Anterior cingulate cortex (tissue), 58 donors: ENCODE results near the gene ZMAT5.
"Not testable (repeated sequence)": the region's sequence is repeated elsewhere in the genome, so short reads cannot be mapped to it uniquely, and the experiment has no call there.

Experiments
- DNase-seq, 58 donors: peaks; one replicate each; lab custom pipeline; 2025; lab: John Stamatoyannopoulos, UW

ZMAT5 gene

DNA sequence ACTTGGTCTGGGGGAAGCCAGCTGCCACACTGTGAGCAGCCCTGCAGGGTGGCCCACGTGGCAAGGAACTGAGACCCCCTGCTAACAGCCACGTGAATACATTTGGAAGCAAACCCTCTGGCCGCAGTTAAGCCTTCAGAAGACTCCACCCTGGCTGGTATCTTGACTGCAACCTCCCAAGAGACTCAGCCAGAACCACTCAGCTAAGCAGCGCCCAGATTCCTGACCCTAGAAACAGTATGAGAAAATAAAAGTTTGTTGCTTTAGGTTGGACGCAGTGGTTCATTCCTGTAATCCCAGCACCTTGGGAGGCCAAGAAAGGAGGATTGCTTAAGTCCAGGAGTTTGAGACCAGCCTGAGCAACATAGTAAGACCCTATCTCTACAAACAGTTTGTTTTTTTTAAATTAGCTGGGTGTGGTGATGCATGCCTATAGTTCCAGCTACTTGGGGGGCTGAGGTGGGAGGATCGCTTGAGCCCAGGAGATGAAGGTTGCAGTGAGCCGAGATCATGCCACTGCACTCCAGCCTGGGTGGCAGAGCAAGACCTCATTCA lies 8.7 kb downstream of the ZMAT5 start:
- no peak for DNase-seq

- DNase-seq: no peak
These were observed 9.7 kb downstream of the ZMAT5 start for GRCh38 chr22:29757096-29757495.

GRCh38 chr22:29756341-29756740 lies 10.5 kb downstream of the ZMAT5 start:
- no peak for DNase-seq

GRCh38 chr22:29755889-29756288 lies 10.9 kb downstream of the ZMAT5 start:
- DNase-seq: no peak

DNA sequence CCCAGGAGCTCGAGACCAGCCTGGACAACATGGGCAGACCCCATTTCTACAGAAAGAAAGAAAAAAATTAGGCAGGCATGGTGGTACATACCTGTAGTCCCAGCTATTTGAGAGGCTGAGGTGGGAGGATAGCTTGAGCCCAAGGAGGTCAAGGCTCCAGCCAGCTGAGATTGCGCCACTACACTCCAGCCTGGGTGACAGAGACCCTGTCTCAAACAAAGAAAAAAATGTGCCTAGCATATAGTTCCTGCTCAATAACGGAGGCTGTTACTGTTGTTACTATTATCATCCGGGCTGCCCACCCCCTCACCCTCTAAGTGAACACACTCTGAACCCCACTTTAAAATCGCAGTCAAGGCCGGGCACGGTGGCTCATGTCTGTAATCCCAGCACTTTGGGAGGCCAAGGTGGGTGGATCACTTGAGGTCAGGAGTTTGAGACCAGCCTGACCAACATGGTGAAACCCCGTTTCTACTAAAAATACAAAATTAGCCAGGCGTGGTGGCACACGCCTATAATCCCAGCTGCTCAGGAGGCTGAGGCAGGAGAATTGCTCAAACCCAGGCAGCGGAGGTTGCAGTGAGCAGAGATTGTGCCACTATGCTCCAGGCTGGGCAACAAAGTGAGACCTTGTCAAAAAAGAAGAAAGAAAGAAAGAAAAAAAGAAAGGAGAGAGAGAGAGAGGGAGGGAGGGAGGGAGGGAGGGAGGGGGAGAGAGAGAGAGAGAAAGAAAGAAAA lies 12.0 kb downstream of the ZMAT5 start:
- not testable (repeated sequence) for DNase-seq

DNA sequence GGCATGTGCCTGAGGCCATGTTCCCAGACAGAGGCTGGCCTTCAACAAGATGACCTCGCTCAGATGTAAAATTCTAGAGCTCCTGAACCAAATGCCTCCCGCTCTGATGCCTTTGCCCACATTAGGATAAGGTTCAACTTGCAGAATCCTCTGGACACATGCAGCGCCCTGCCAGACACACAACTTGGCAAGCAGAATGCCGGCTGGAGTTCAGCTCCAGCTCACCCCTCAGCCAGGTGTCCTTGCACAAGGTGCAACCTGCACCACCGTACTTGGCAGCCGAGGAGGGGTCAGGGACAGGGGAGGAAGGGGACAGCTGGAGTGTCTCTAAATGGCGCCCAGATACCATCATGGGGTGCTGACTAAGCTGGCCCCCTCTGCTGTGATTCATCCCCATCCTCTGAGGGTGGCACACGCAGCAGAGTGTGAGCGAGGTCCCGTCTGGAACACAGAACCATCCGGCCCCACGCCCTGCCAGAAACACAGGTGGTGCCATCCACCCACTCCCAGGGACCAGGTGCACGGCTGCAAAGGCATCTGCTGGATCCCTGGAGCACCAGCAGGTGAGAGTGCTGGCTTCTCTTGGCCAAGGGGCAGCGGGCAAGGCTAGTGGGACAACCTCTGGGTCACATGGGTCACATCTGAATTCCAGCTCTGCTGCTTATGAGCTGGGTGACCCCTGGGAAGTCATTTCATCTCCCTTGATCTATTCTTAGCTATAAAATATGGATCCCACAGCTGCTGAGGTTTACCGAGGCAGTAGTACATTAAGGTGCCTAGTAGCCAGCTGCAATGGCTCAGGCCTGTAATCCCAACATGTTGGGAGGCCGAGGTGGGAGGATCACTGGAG lies 12.8 kb downstream of the ZMAT5 start:
- no peak for DNase-seq

DNA sequence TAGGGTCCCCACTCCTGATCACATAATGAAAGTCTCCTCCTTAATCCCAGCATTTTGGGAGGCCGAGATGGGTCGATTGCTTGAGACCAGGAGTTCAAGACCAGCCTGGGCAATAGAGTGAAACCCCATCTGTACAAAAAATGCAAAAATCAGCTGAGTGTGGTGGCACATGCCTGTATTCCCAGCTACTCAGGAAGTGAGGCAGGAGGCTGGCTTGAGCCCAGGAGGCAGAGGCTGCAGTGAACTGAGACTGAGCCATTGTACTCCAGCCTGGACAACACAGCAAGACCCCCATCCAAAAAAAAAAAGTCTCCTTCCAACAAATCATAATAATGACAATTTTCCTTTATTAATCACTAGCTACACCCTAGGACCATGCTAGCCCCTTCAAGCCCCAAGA lies 15.1 kb downstream of the ZMAT5 start:
- no peak for DNase-seq

DNA sequence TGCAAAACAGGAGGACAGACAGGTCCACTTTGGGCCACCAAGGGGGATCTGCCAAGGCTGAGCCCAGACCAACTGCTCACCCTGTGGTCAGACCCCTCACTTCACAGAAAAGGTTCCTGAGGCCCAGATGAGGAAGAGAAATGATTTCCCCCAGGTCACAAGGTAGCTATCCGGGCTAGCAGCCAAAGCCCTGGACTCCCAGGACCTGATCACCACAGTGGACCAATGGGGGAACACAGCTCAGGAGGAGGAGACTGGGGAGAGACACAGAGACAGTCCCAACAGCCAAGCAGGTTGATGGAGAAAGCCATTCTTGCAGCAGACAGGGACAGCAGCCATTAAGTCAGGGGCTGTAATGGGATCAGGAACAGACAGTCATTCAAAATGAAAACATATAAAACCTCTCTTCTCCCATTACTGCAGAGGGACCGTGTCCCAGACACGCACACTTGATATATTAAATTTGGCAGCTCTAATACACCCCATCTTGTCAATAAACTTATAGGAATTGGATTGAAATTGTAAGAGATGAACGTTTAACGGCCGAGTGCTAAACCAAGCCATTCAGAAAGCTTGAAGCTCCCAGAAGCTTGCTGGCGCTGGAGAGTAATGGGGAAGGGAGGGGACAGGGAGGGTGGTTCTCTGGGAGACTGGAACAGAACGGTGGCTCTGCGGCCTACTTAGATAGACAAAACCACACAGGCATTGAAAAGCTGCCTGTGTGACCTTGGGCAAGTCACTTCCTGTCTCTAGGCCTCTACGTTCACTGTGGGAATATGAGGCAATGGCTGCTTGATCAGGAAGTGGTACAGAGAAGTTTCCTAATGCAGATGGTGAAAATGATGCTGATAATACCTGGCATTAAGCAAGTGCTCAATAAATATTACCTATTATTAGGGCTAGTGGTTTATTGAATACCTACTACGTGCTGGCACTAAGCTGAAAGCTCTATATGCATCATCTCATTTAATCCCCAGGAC lies 16.0 kb downstream of the ZMAT5 start:
- no peak for DNase-seq

GRCh38 chr22:29750029-29750428 lies 16.8 kb downstream of the ZMAT5 start:
- DNase-seq: no peak

GRCh38 chr22:29748248-29748893 lies 18.4 kb downstream of the ZMAT5 start:
- no peak for DNase-seq

DNA sequence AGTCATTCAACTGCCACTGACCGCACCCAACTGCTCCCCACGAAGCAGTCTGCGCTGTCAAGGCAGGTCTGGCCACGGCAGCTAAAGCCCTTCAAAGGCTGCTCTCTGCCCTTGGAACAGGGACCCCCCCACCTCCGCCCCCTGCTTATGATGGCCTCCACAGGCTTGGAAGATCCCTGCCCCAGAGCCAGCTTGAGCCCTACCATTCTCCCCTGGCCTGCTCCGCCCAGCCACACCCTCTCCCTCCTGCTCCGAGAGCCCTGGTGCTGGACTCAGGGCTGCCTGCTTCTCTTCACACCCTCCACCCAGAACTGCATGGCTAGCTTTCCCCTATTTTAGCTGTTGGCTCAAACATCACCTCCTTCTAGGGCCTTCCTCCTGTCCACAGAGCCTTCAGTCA lies 19.0 kb downstream of the ZMAT5 start:
- no peak for DNase-seq

DNA sequence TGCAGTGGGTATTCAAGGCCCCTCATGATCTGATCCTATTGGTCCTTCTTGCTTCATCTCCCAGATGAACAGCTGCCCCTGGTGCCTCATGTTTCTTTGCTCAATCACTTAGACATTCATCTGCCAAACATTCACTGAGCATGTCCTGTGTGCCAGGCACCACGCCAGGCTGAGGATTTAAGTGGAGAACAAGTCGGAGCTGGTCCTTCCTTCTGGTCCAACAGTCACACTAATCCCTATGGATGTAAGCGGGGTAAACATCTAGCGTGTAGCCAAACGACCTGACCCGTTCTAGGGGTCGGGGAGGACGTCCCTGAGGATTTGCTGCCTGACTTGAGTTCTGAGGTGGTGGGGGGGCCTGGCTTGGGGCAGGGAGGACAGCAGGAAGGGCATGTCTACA lies 21.9 kb downstream of the ZMAT5 start:
- peak in 5 of 58 donors; percentile 9 to 30 (median 22) for DNase-seq

- DNase-seq: no peak
These were observed 24.5 kb downstream of the ZMAT5 start for GRCh38 chr22:29742326-29742725.

- no peak for DNase-seq
These were observed 24.9 kb downstream of the ZMAT5 start for GRCh38 chr22:29741926-29742325.

- DNase-seq: no peak
These were observed 26.6 kb downstream of the ZMAT5 start for GRCh38 chr22:29740216-29740615.

DNA sequence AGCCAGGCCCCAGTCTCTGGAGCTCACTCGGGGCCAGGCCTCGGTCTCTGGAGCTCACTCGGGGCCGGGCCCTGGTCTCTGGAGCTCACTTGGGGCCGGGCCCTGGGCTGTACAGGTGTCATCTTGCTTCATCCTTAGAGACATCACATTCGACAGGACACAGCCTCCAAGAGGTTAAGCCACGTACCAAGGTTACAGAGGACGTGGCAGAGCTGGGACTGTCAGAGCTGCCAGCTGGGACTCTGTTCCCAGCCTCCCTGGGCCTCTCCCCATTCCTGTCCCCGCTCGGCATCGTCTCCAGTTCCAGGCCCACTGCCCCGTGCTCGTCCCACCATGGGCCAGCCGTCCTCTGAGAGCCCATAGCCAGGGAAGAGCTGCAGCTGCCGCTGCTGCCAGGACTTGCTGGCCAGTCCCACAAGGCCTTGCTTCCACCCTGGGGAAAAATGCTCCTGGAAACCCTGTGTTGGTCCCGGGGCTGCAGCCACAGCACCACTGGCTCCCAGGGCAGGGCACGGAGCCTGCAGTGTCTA lies 27.4 kb downstream of the ZMAT5 start:
- DNase-seq: no peak

DNA sequence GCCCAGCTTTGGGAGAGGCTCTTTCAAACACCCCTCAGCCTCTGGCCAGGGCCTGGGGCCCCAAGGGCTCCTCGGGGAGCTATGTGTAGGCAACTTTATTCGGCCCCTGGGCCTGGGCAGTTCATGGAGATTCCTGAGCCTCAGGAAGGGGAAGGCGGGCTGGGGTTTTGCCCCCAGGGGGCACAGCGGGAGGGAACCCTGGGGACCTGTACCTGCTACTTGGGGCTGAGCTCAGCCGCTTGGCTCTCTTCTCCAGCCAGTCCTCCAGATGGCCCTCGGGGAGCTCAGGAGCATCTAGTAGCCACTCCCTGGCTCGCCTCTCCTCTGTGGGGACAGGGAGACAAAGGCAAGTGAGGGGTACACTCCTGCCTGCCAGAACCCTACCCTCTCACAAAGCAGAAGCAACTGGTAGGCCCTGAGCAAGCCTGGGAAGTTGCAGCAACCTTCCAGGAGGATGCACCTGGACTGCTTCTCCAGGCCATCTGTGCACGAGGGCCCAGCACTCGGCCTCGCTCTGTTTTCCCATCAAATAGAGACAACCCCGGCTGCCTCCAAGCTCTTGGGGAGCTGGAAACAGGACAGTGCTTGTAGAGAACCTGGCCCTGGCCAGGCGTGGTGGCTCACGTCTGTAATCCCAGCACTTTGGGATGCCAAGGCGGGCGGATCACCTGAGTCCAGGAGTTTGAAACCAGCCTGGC lies 28.5 kb downstream of the ZMAT5 start:
- no peak for DNase-seq

DNA sequence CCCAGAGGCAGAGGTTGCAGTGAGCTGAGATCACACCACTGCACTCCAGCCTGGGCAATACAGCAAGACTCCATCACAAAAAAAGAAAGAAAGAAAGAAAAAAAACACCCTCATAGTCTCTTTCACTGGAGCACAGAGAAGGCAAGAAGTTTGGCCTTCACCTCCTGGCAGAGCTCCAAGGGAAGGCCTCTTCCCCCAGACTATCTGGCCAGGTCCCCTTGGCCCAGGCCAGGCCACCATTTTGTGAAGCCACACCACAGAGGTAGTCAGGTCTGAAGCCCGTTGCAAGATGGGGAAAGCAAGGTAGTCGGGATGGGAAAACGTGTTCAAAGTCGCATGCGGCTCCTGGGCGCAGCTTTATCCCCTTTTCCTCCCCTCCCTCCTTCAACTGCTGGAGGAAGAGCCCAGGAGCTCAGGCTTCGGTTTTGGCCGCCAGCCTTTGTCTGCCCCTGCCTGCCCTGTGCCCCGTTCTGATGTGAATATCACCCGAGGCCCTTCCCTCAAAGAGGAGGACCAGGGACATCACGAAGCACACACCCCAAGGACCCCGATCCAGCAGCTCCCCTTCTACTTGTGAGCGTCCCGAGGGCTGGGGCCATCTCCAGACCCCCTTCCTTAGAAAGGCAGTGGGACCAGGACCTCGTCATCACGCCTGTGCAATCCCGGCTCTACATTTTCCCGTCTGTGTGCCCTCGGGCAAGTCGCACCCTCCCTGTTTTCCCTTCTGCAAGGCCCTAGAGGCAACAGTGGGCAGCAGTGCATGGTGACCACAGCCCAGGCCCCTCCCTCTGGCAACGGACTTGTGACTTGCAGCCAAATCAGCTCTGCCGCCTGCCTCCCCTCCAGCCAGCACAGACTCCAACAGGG lies 29.3 kb downstream of the ZMAT5 start:
- peak in 18 of 58 donors; percentile 7 to 63 (median 22) for DNase-seq
